HG02642 (cell line): ENCODE results near the gene PRKCZ.

ENCODE experiments used
- ATAC-seq: cut with Tn5 transposase; IDR thresholded peaks from one replicate; pipeline ENCODE4 v1.9.1; 2021; ENCODE audit warnings: mild to moderate bottlenecking; ENCODE audit not compliant: unreplicated experiment, poor library complexity

The PRKCZ gene

GRCh38 chr1:2185880-2186855 lies 136.0 kb downstream of the PRKCZ start:
- ATAC-seq: no peak

DNA sequence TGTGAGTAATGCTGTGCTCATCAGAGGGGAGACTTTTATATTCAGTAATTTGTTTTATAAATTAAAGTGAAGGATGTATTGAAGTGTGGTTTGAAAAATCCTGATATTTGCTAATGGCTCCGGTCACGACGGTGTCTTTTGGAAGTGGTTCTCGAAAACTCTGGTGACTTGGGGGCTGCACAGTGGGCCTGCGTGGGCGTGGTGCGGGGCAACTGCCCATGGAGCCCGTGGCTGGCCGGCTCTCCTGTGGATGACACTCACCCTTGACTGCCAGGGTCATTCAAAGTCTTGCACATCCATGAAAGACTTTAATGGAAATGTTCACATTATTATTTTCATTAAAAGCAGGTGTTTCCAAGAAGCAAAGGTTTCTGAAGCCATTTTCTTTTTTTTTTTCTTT lies 136.7 kb downstream of the PRKCZ start:
- no peak for ATAC-seq

- ATAC-seq: no peak
Observed at GRCh38 chr1:2187619-2188018, 137.4 kb downstream of the PRKCZ start.

- no peak for ATAC-seq
Observed at GRCh38 chr1:2188336-2188735, 138.1 kb downstream of the PRKCZ start.

- peak; percentile 75 for ATAC-seq
Observed at GRCh38 chr1:2189459-2190425, 139.5 kb downstream of the PRKCZ start.

- ATAC-seq: no peak
Observed at GRCh38 chr1:2190491-2190976, 140.3 kb downstream of the PRKCZ start.

- ATAC-seq: no peak
Observed at GRCh38 chr1:2192031-2192995, 142.1 kb downstream of the PRKCZ start.

DNA sequence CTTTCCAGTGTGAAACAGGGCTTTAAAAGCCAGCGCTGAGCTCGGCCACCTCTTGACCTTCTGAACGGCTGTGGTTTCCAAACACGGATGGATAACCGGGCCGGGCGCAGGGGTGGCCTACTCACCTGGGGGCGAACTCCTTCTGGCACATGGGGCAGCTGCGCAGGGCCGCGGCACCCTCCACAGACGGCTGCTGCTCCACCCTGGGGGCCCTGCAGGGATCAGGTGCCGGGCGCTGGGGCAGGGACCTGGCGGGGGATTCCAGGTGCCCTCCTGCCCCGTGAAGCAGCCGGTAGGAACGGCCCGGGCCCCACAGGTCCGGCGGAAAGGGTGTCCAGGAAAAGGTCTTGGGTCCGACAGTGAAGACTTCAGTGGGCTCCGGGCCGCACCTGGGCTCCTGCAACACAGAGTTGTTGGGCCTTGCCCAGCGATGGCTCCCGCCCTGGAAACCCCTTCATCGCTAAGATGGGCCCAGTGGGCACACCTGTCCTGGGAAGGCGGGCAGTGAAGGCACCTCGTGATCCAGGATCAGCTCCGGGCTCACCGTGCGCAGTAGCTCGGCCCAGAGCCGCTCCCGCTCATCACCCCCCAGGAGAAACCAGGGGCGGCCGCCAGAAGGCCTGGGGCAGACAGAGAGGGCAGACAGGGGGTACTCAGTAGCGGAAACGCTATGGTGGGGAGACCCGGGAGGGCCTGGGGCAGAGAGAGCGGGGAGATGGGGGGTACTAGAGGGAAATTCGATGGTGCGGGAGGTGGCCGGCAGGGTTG lies 143.5 kb downstream of the PRKCZ start:
- no peak for ATAC-seq

- peak; percentile 53 for ATAC-seq
Observed at GRCh38 chr1:2194319-2194897, 144.2 kb downstream of the PRKCZ start, which contains the start of gene FAAP20. Gene FAAP20, minus strand, starts transcription at chr1:2194772. Its CDS starts 23 bp downstream, at chr1:2194749.

GRCh38 chr1:2194898-2195673 lies 144.9 kb downstream of the PRKCZ start:
- peak; percentile 64 for ATAC-seq

- no peak for ATAC-seq
Observed at GRCh38 chr1:2195785-2196184, 145.6 kb downstream of the PRKCZ start.

- ATAC-seq: no peak
Observed at GRCh38 chr1:2196901-2197638, 146.9 kb downstream of the PRKCZ start.

- ATAC-seq: no peak
Observed at GRCh38 chr1:2197707-2198165, 147.5 kb downstream of the PRKCZ start.

DNA sequence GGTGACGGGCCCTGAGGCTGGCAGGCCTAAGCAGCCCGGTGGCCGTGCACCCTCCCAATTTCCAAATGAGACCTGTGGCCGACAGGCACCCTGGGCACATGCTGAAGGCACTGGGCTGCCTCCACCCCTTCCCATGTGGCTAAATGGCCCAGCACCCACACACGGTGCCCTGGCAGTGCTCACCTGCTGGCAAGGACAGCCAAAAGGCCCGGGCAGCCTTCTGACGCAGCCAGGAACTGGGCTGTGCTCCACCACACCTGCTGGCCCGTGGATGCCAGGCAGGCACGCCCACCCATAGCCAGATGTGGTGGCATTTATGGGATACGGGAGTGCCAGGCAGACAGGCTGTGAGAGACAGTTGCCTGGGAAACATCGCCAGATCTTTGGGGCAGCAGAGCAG lies 148.4 kb downstream of the PRKCZ start:
- no peak for ATAC-seq

DNA sequence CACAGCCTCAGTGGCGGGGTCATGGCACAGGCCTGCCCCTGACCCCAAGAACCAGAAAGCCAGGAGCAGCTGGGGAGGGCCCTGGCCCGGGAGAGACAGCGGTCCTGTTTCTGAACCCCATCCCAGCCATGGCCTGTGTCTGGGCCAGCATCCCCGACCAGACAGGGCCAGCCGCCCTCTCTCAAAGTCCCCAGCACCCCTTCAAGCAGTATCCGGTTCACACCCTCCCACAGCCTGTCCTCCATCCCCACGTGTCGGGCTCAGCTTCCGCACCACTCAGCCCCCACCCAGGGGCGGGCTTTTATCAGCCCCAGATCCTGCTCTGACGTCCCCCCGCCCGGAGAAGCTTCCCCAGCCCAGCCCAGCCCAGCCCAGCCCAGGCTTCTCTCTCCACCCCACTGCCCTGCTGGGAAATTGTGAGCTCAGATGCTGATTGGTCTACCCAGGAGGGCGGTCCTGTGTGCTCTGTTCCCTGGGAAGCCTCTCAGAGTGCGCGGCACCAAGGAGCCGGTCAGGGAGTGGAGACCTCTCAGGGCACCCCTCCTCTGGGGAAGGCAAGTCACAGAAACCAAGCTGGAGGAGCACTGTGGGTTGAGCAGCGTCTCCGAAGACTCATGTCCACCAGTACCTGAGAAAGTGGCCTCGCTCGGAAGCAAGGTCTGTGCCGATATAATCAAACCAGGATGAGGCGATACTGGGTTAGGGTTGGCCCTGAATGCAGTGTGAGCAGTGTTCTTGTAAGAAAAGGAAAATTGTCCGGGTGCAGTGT lies 149.0 kb downstream of the PRKCZ start:
- no peak for ATAC-seq

GRCh38 chr1:2200308-2200943 lies 150.2 kb downstream of the PRKCZ start:
- no peak for ATAC-seq
